Heart left ventricle (tissue), 13 donors: Measurements from ENCODE around the gene CLCN6.

ENCODE experiments used
- CTCF ChIP-seq, 12 donors: fragments of 200-600 bp; sonication (generic) in 4 of 12; IDR thresholded peaks; one replicate each; pipeline versions ENCODE4 v1.5.0 to v1.8.0; 2018 to 2022; ENCODE audit warnings: antibody characterized with exemption in 12 of 12, mild to moderate bottlenecking in 5 of 12
- POLR2A ChIP-seq, 2 donors: fragments of 450-650 bp; IDR thresholded peaks; one replicate each; pipeline ENCODE4 v1.6.1; 2017; ENCODE audit warnings: antibody characterized with exemption in 2 of 2, mild to moderate bottlenecking in 2 of 2, moderate library complexity in 2 of 2
- donor health status: ischemic (EF 13 %, LVEDD 7.1; RV severe dilation, severe dysfunction).
- donor health status: DM: no; HTN: yes; CAD: no.
- donor health status: DM: no; HTN: no; CAD: no.
- donor health status: ischemic (EF 25% LVEDD 6.9; RV normal size, moderate dysfunction).
- donor health status: ischemic (EF 25% LVEDD 5.7; RV mildly dilated, moderate dysfunction).
- donor health status: ischemic (EF 35%, LVEDD 5.7; RV mildly dilated, moderate dysfunction).
- donor health status: nonischemic (EF 11% LVEDD 7.7; RV severe dilation, severe dysfunction).
- donor health status: DM: yes; HTN: yes; CAD: no.
- donor health status: PGD.
- donor health status: ischemic (EF 29% LVEDD 5.4; RV normal size, mild dysfunction).
- donor health status: nonischemic (EF 23%, LVEDD 6.1; RV moderate dilation, normal function).

- peak in 1 of 12 donors; percentile 17 for TF ChIP-seq CTCF (IDR thresholded peaks at IDR 0.05)
- TF ChIP-seq POLR2A (IDR thresholded peaks at IDR 0.05) = peak in 1 of 2 donors; percentile 87
These were observed 2.8 kb upstream of the CLCN6 start for GRCh38 chr1:11802973-11803885.
